Neuronal stem cell (in vitro differentiated cells): ENCODE measurements around the gene NRCAM.

ENCODE experiments used
- DNase-seq: peaks from one replicate; pipeline ENCODE4 v3.0.0-alpha.2; 2013; ENCODE audit warnings: low spot score
- H2AFZ ChIP-seq: one replicate; pipeline ENCODE4 v1.6.1; 2013; ENCODE audit warnings: mild to moderate bottlenecking, low read length, inconsistent platforms
- H2AK5ac ChIP-seq: 2 replicates; pipeline ENCODE4 v1.6.1; 2013; ENCODE audit warnings: low read depth, mild to moderate bottlenecking, inconsistent platforms, low read length, moderate library complexity, mixed read lengths
- H2BK120ac ChIP-seq: 2 replicates; pipeline ENCODE4 v1.6.1; 2013; ENCODE audit warnings: low read depth, mild to moderate bottlenecking, inconsistent platforms, low read length, moderate library complexity, mixed read lengths
- H2BK12ac ChIP-seq: one replicate; pipeline ENCODE4 v1.6.1; 2013; ENCODE audit warnings: low read length, inconsistent platforms
- H2BK15ac ChIP-seq: 2 replicates; pipeline ENCODE4 v1.6.1; 2013; ENCODE audit warnings: mild to moderate bottlenecking, low read length, inconsistent platforms, mixed read lengths
- H2BK5ac ChIP-seq: one replicate; pipeline ENCODE4 v1.6.1; 2013; ENCODE audit warnings: inconsistent platforms, mild to moderate bottlenecking, low read length, moderate library complexity
- H3K14ac ChIP-seq: one replicate; pipeline ENCODE4 v1.6.1; 2013; ENCODE audit warnings: low read length, inconsistent platforms
- H3K18ac ChIP-seq: 2 replicates; pipeline ENCODE4 v1.6.1; 2013; ENCODE audit warnings: low read length, inconsistent platforms
- H3K23ac ChIP-seq: 2 replicates; pipeline ENCODE4 v1.6.1; 2013; ENCODE audit warnings: low read depth, mild to moderate bottlenecking, mixed read lengths, low read length, inconsistent platforms; ENCODE audit not compliant: poor library complexity
- H3K27ac ChIP-seq: replicated peaks from 3 replicates; pipeline ENCODE4 v1.5.1; 2013; ENCODE audit warnings: low read length, inconsistent platforms
- H3K27me3 ChIP-seq, 3 experiments: 2 replicates each; pipeline ENCODE4 v1.6.1; 2013; ENCODE audit warnings: low read length in 3 of 3, mild to moderate bottlenecking in 2 of 3, inconsistent platforms in 1 of 3, low read depth in 1 of 3, mixed read lengths in 1 of 3, moderate library complexity in 1 of 3; ENCODE audit not compliant: control insufficient read depth in 3 of 3, insufficient read depth in 3 of 3
- H3K36me3 ChIP-seq, 2 donors: replicated peaks in 1 of 2; 2 replicates each; pipeline ENCODE4 v1.6.1; 2013; ENCODE audit warnings: low read length in 2 of 2; ENCODE audit not compliant: control insufficient read depth in 2 of 2, insufficient read depth in 2 of 2
- H3K4ac ChIP-seq: 2 replicates; pipeline ENCODE4 v1.6.1; 2013; ENCODE audit warnings: inconsistent platforms, mild to moderate bottlenecking, low read length, moderate library complexity
- H3K4me1 ChIP-seq, 2 donors: 1 replicate in 1 of 2; 2 replicates in 1 of 2; pipeline ENCODE4 v1.6.1; 2013; ENCODE audit warnings: low read length in 2 of 2, low read depth in 1 of 2; ENCODE audit not compliant: control insufficient read depth in 2 of 2, insufficient read depth in 1 of 2
- H3K4me2 ChIP-seq: one replicate; pipeline ENCODE4 v1.6.1; 2013; ENCODE audit warnings: mild to moderate bottlenecking, low read length, inconsistent platforms; ENCODE audit not compliant: insufficient read depth, poor library complexity, severe bottlenecking
- H3K4me3 ChIP-seq, 2 donors: 2 replicates each; pipeline ENCODE4 v1.5.1; 2013; ENCODE audit warnings: low read length in 2 of 2, mild to moderate bottlenecking in 2 of 2, inconsistent platforms in 1 of 2, moderate library complexity in 1 of 2
- H3K79me1 ChIP-seq: one replicate; pipeline ENCODE4 v1.6.1; 2013; ENCODE audit warnings: low read depth, mild to moderate bottlenecking, inconsistent platforms, low read length, moderate library complexity
- H3K9ac ChIP-seq: one replicate; pipeline ENCODE4 v1.6.1; 2013; ENCODE audit warnings: mild to moderate bottlenecking, low read depth, low read length, inconsistent platforms; ENCODE audit not compliant: poor library complexity
- H3K9me3 ChIP-seq, 2 donors: replicated peaks in 1 of 2; 2 replicates each; pipeline versions ENCODE3 to v1.6.1; 2013; ENCODE audit warnings: low read length in 2 of 2, mild to moderate bottlenecking in 2 of 2, inconsistent platforms in 1 of 2, low read depth in 1 of 2, mixed read lengths in 1 of 2, moderate library complexity in 1 of 2; ENCODE audit not compliant: control insufficient read depth in 2 of 2, insufficient read depth in 1 of 2
- H4K8ac ChIP-seq: one replicate; pipeline ENCODE4 v1.6.1; 2013; ENCODE audit warnings: low read depth, mild to moderate bottlenecking, inconsistent platforms, low read length, moderate library complexity
- H4K91ac ChIP-seq: one replicate; pipeline ENCODE4 v1.6.1; 2013; ENCODE audit warnings: low read length, low read depth, mild to moderate bottlenecking, inconsistent platforms; ENCODE audit not compliant: poor library complexity
- WGBS, 2 donors: extraction: QIAGEN DNeasy Blood & Tissue Kit; methylation state at CpG; one replicate each; pipeline ENCODE4 v1.1.7; 2013; ENCODE audit warnings: missing lambda C conversion rate in 2 of 2, mixed read lengths in 1 of 2; ENCODE audit not compliant: insufficient read length in 2 of 2, insufficient replicate concordance in 1 of 2; ENCODE audit errors: extremely low coverage in 2 of 2; 5-methylcytosine and 5-hydroxymethylcytosine counted together

NRCAM gene

GRCh38 chr7:108247614-108248013 is 208.6 kb downstream of the NRCAM start:
- no peak overlapping the region for H4K8ac ChIP-seq
- H4K91ac ChIP-seq = no peak overlapping the region
- no CpG with 5 or more reads among the region's 1 CpG for WGBS, 2 donors
- H2BK120ac ChIP-seq = no peak overlapping the region
- no peaks in the 10 kb centered on the region for H3K27me3 ChIP-seq
- H2AFZ ChIP-seq = no peak overlapping the region
- no peak overlapping the region for H3K4me3 ChIP-seq
- H3K9me3 ChIP-seq = peaks cover 0 to 3% of the 10 kb centered on the region in 2 donors
- no peak overlapping the region for H3K9ac ChIP-seq
- H3K79me1 ChIP-seq = peaks cover 1% of the 10 kb centered on the region
- H3K4me2 ChIP-seq = no peak overlapping the region
- H3K36me3 ChIP-seq = no peaks in the 10 kb centered on the region
- H2BK15ac ChIP-seq = no peak overlapping the region
- H3K27ac ChIP-seq = no peak overlapping the region
- H2AK5ac ChIP-seq = no peak overlapping the region
- H3K23ac ChIP-seq = no peak overlapping the region
- H3K18ac ChIP-seq = no peak overlapping the region
- no peak overlapping the region for H2BK12ac ChIP-seq
- no peak for DNase-seq
- no peak overlapping the region for H3K14ac ChIP-seq
- H3K4me1 ChIP-seq = peaks cover 10 to 18% of the 10 kb centered on the region in 2 donors
- no peak overlapping the region for H2BK5ac ChIP-seq
- H3K4ac ChIP-seq = no peak overlapping the region

- Histone ChIP-seq H3K27me3 (no peaks in the 10 kb centered on the region), H3K4me2 (no peak overlapping the region), H3K4me1 (peaks cover 10 to 18% of the 10 kb centered on the region in 2 donors), H3K18ac (peak overlapping the region; percentile 24), H3K9ac (no peak overlapping the region), H2BK12ac (no peak overlapping the region), H3K27ac (peak overlapping the region; percentile 93), H2AFZ (peak overlapping the region; percentile 26), H3K36me3 (no peaks in the 10 kb centered on the region), H4K91ac (no peak overlapping the region), H2BK120ac (no peak overlapping the region), H2BK5ac (no peak overlapping the region), H3K9me3 (peaks cover 0 to 3% of the 10 kb centered on the region in 2 donors), H3K14ac (no peak overlapping the region), H3K23ac (no peak overlapping the region), H4K8ac (no peak overlapping the region), H3K4me3 (no peak overlapping the region), H3K79me1 (peaks cover 1% of the 10 kb centered on the region), H2BK15ac (no peak overlapping the region), H3K4ac (no peak overlapping the region), H2AK5ac (no peak overlapping the region)
- WGBS, 2 donors = no CpG with 5 or more reads among the region's 1 CpG
- peak; percentile 87 for DNase-seq
Measured at GRCh38 chr7:108246227-108246837, 209.9 kb downstream of the NRCAM start.

- Histone ChIP-seq H4K8ac (no peak overlapping the region), H3K4me1 (peaks cover 10 to 18% of the 10 kb centered on the region in 2 donors), H3K27me3 (no peaks in the 10 kb centered on the region), H3K4me3 (no peak overlapping the region), H3K27ac (peak overlapping the region; percentile 93), H3K4ac (no peak overlapping the region), H3K4me2 (no peak overlapping the region), H2BK120ac (no peak overlapping the region), H2BK12ac (no peak overlapping the region), H3K14ac (no peak overlapping the region), H3K79me1 (peaks cover 1% of the 10 kb centered on the region), H3K36me3 (no peaks in the 10 kb centered on the region), H2BK5ac (no peak overlapping the region), H4K91ac (no peak overlapping the region), H2BK15ac (no peak overlapping the region), H3K9ac (no peak overlapping the region), H3K18ac (no peak overlapping the region), H2AK5ac (no peak overlapping the region), H3K23ac (no peak overlapping the region), H3K9me3 (peaks cover 0 to 3% of the 10 kb centered on the region in 2 donors), H2AFZ (peak overlapping the region; percentile 26)
- no CpG with 5 or more reads among the region's 2 CpGs for WGBS, 2 donors
- DNase-seq = no peak
Measured at GRCh38 chr7:108245523-108246226, 210.6 kb downstream of the NRCAM start.

- H3K36me3 ChIP-seq = no peaks in the 10 kb centered on the region
Measured at GRCh38 chr7:108244110-108244509, 212.1 kb downstream of the NRCAM start.

More at GRCh38 chr7:108244110-108244509, 212.1 kb downstream of the NRCAM start:
- no peaks in the 10 kb centered on the region for H3K27me3 ChIP-seq
- no peak overlapping the region for H3K9ac ChIP-seq
- no peak overlapping the region for H2AFZ ChIP-seq
- H3K14ac ChIP-seq = no peak overlapping the region
- no peak overlapping the region for H3K27ac ChIP-seq
- no peak overlapping the region for H2BK5ac ChIP-seq
- H3K4ac ChIP-seq = no peak overlapping the region
- H4K8ac ChIP-seq = no peak overlapping the region
- peaks cover 14 to 23% of the 10 kb centered on the region in 2 donors for H3K4me1 ChIP-seq
- peaks cover 1% of the 10 kb centered on the region for H3K79me1 ChIP-seq
- H3K18ac ChIP-seq = no peak overlapping the region
- DNase-seq = no peak
- no peak overlapping the region for H2BK15ac ChIP-seq
- H3K23ac ChIP-seq = no peak overlapping the region
- no peak overlapping the region for H4K91ac ChIP-seq
- no peak overlapping the region for H3K4me3 ChIP-seq
- no peak overlapping the region for H2BK120ac ChIP-seq
- peaks cover 0 to 3% of the 10 kb centered on the region in 2 donors for H3K9me3 ChIP-seq
- WGBS, 2 donors = no CpG with 5 or more reads among the region's 3 CpGs
- no peak overlapping the region for H3K4me2 ChIP-seq
- no peak overlapping the region for H2AK5ac ChIP-seq
- H2BK12ac ChIP-seq = no peak overlapping the region
